Gastrocnemius medialis (tissue), 4 donors: Measurements from ENCODE around the gene CKAP2. TPM values are rescaled to one million over a fixed set of nuclear protein-coding genes. Genes with fewer than 3 reads are reported as not detected.

Experiments used
- ATAC-seq, 2 donors: fragments of 150-250 bp; one replicate each; pipeline ENCODE4 v1.9.1; 2016
- DNase-seq, 2 donors: peaks; one replicate each; pipeline ENCODE4 v3.0.0-alpha.2; 2019
- H3K27ac ChIP-seq, 4 donors: fragments of 200-600 bp; sonication (generic); 1 replicate in 1 of 4; 2 replicates in 3 of 4; pipeline ENCODE4 v1.5.1; 2016 to 2018; ENCODE audit warnings: mild to moderate bottlenecking in 2 of 4, moderate library complexity in 1 of 4
- H3K27me3 ChIP-seq, 3 donors: fragments of 200-600 bp; sonication (generic) in 2 of 3; 1 replicate in 1 of 3; 2 replicates in 2 of 3; pipeline versions ENCODE4 v1.5.1 to v1.6.0; 2016 to 2019; ENCODE audit warnings: mild to moderate bottlenecking in 1 of 3, moderate library complexity in 1 of 3
- H3K36me3 ChIP-seq, 2 donors: fragments of 200-600 bp; sonication (generic) in 1 of 2; one replicate each; pipeline ENCODE4 v1.5.1; 2017 to 2018
- H3K4me1 ChIP-seq, 2 donors: fragments of 200-600 bp; sonication (generic) in 1 of 2; one replicate each; pipeline ENCODE4 v1.5.1; 2016 to 2017; ENCODE audit warnings: mild to moderate bottlenecking in 2 of 2
- H3K4me3 ChIP-seq, 4 donors: fragments of 200-600 bp; sonication (generic) in 3 of 4; 1 replicate in 1 of 4; 2 replicates in 3 of 4; pipeline ENCODE4 v1.5.1; 2016 to 2019; ENCODE audit warnings: mild to moderate bottlenecking in 2 of 4
- H3K9me3 ChIP-seq, 3 donors: fragments of 200-600 bp; sonication (generic) in 2 of 3; 1 replicate in 1 of 3; 2 replicates in 2 of 3; pipeline ENCODE4 v1.5.1; 2016 to 2019
- CTCF ChIP-seq, 5 experiments: fragments of 450-650 bp in 3 of 5; fragments of 200-600 bp in 2 of 5; sonication (generic) in 2 of 5; IDR thresholded peaks in 4 of 5; conservative IDR thresholded peaks in 1 of 5; 1 replicate in 4 of 5; 2 replicates in 1 of 5; pipeline ENCODE4 v1.5.1; 2016 to 2019; ENCODE audit warnings: antibody characterized with exemption in 5 of 5, mild to moderate bottlenecking in 3 of 5, moderate library complexity in 3 of 5
- POLR2A ChIP-seq, 2 donors: fragments of 450-650 bp; IDR thresholded peaks; one replicate each; pipeline ENCODE4 v1.6.1; 2017; ENCODE audit warnings: antibody characterized with exemption in 2 of 2, mild to moderate bottlenecking in 2 of 2, moderate library complexity in 2 of 2
- in situ Hi-C, 4 donors: fragments of 200-750 bp; cut with MboI; loops; one replicate each; pipeline versions ENCODE4 v1.15.0 to v1.8.0; 2017; ENCODE audit warnings: low sequenced_read_pairs in 4 of 4
- intact Hi-C: fragments of 100-400 bp; cut with DNase I; formaldehyde crosslinking; loops from one replicate; pipeline ENCODE4 v1.15.1; 2023; ENCODE audit warnings: low total_unique reads
- total RNA-seq, 4 donors: library from RNA; depleted of rRNA; stranded (reverse); fragments of >200 nt; gene quantifications; one replicate each; pipeline versions ENCODE4 v1.1.0 to v1.2.3, GENCODE V29; 2016

The CKAP2 gene
- total RNA-seq, 4 donors from 2014 or later, result 3.6 to 5.0 (median 4.9) TPM

DNA sequence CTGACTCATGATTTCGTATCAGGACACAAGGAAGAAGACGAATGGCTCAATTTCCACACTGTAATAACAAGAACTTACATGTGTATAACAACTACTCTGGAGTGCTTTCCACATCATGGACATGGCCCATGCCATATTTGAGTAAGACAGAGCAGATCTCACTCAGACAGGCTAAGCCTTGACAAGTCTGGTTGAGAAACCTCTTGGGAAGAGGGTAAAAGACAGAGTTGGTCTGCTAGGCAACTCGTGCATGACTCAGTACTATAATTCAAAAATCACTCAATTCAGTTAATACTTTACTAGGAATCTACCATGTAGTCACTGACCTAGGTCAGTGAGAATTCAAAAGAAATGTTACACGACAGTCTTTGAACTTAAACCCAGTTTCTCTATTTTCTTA is 43.6 kb upstream of the CKAP2 start:
- intact Hi-C loops (no loop called here), in situ Hi-C loops (no loop called here)
- H3K36me3 ChIP-seq, result peaks cover 0 to 51% of the 10 kb centered on the region in 2 donors

DNA sequence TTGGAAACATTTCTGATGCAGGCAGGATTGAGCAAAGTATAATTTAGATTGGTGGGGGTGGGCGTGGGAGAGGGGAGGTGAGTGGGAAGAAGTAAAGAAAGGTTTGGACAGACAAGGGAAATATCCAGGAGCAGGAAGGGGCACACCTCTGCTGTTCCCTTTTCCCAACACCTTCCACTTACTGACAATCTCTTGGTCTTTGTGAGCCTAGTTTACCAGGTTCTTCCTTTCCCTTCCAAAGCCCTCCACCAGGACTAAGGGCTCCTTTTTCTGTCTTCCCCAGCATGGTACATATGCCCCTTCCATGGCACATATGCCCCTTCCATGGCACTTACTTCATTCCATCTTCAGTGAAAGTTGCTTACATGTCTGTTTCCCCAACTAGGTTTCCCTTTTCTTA is 43.1 kb upstream of the CKAP2 start:
- H3K27me3 ChIP-seq, result no peaks in the 10 kb centered on the region
- no peaks in the 10 kb centered on the region for H3K9me3 ChIP-seq
- DNase-seq, result no peak
- H3K27ac ChIP-seq, result no peak overlapping the region
- no peaks in the 10 kb centered on the region for H3K4me1 ChIP-seq
- in situ Hi-C loops, result no loop called here
- intact Hi-C loops, result no loop called here
- TF ChIP-seq CTCF (IDR thresholded peaks at IDR 0.05 in 4 of 5, conservative IDR thresholded peaks at IDR 0.05 in 1 of 5) (no peak), POLR2A (IDR thresholded peaks at IDR 0.05) (no peak)
- peaks cover 0 to 56% of the 10 kb centered on the region in 2 donors for H3K36me3 ChIP-seq
- no peak overlapping the region for H3K4me3 ChIP-seq
- no peak for ATAC-seq

More for the DNA sequence above, 43.6 kb upstream of the CKAP2 start:
- Histone ChIP-seq H3K4me1 (no peaks in the 10 kb centered on the region), H3K27me3 (no peaks in the 10 kb centered on the region), H3K27ac (no peak overlapping the region), H3K4me3 (no peak overlapping the region), H3K9me3 (no peaks in the 10 kb centered on the region)
- TF ChIP-seq CTCF (IDR thresholded peaks at IDR 0.05 in 4 of 5, conservative IDR thresholded peaks at IDR 0.05 in 1 of 5) (no peak), POLR2A (IDR thresholded peaks at IDR 0.05) (no peak)
- DNase-seq (no peak), ATAC-seq (no peak)

DNA sequence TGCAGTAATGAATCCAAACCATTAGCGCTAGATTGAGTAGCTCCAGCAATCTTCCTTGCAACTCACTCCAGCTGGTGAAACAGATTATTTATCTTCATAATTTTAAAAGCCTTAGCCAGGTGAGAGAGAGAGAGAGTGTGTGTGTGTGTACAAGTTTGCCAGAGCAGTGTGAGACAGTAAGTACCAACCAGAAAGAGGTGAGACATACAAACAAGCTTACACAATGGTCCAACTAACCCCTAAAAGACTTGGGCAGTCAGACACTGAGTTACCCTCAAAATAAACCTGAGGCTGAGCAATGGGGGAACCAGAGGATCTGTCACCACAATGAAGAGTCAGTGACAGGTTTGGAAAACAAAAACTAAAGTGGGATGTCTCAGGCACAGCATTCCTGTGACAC is 41.2 kb upstream of the CKAP2 start:
- in situ Hi-C loops (no loop called here), intact Hi-C loops (no loop called here)
- H3K27ac ChIP-seq, result no peak overlapping the region
- ATAC-seq (no peak), DNase-seq (no peak)
- H3K4me3 ChIP-seq, result no peak overlapping the region
- no peaks in the 10 kb centered on the region for H3K4me1 ChIP-seq
- no peaks in the 10 kb centered on the region for H3K9me3 ChIP-seq
- peaks cover 0 to 67% of the 10 kb centered on the region in 2 donors for H3K36me3 ChIP-seq
- no peaks in the 10 kb centered on the region for H3K27me3 ChIP-seq
- TF ChIP-seq CTCF (IDR thresholded peaks at IDR 0.05 in 4 of 5, conservative IDR thresholded peaks at IDR 0.05 in 1 of 5) (no peak), POLR2A (IDR thresholded peaks at IDR 0.05) (no peak)

DNA sequence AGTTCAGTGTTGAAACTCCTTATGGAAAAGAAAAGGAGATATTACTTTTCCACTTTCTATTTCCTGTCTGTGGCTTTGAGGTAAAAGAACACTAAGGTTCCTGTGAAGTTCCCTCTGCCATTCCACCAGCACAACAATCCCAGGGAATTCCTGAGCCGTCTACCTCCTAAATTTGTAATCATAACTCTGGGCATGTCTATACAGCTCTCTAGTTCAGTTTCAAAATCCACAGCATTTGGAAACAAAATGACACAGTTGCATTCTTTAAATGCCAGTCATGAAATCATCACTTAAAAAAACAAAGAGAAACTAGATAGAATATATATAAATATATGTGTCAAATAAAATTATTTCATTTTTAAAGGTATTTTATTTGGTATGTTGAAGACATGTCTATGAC is 40.3 kb upstream of the CKAP2 start:
- intact Hi-C loops, result no loop called here
- H3K9me3 ChIP-seq, result no peaks in the 10 kb centered on the region
- H3K27ac ChIP-seq, result no peak overlapping the region
- no peak overlapping the region for H3K4me3 ChIP-seq
- TF ChIP-seq CTCF (IDR thresholded peaks at IDR 0.05 in 4 of 5, conservative IDR thresholded peaks at IDR 0.05 in 1 of 5) (no peak), POLR2A (IDR thresholded peaks at IDR 0.05) (no peak)
- ATAC-seq (no peak), DNase-seq (no peak)
- in situ Hi-C loops, result no loop called here
- H3K27me3 ChIP-seq, result no peaks in the 10 kb centered on the region
- no peaks in the 10 kb centered on the region for H3K4me1 ChIP-seq
- H3K36me3 ChIP-seq, result peaks cover 0 to 67% of the 10 kb centered on the region in 2 donors

- H3K27ac ChIP-seq, result no peak overlapping the region
- in situ Hi-C loops, result no loop called here
Observed at GRCh38 chr13:52419080-52419479, 36.2 kb upstream of the CKAP2 start.

More at GRCh38 chr13:52419080-52419479, 36.2 kb upstream of the CKAP2 start:
- ATAC-seq (no peak), DNase-seq (no peak)
- intact Hi-C loops, result no loop called here
- Histone ChIP-seq H3K4me1 (no peaks in the 10 kb centered on the region), H3K27me3 (no peaks in the 10 kb centered on the region), H3K4me3 (no peak overlapping the region), H3K36me3 (peaks cover 2 to 72% of the 10 kb centered on the region in 2 donors), H3K9me3 (no peaks in the 10 kb centered on the region)
- TF ChIP-seq POLR2A (IDR thresholded peaks at IDR 0.05) (no peak), CTCF (IDR thresholded peaks at IDR 0.05 in 4 of 5, conservative IDR thresholded peaks at IDR 0.05 in 1 of 5) (no peak)
